Left ventricle myocardium superior (tissue), 1 donor: ENCODE data around the gene DNALI1. TPM values are rescaled to one million over a fixed set of nuclear protein-coding genes. Genes with fewer than 3 reads are reported as not detected.
"Not testable (repeated sequence)": the region's sequence is repeated elsewhere in the genome, so short reads cannot be mapped to it uniquely, and the experiment has no call there.

Source experiments
- ATAC-seq: fragments of 200-7000 bp; cut with Tn5 transposase; one replicate; pipeline ENCODE4 v1.9.1; 2020; ENCODE audit warnings: mild to moderate bottlenecking, moderate library complexity
- DNase-seq: peaks from one replicate; pipeline ENCODE4 v3.0.0-alpha.2; 2020
- intact Hi-C: fragments of 100-400 bp; cut with micrococcal nuclease; formaldehyde crosslinking; loops from one replicate; pipeline ENCODE4 v1.11.0; 2022
- total RNA-seq: library from RNA; stranded (reverse); fragmentation: NEBNext Ultra II Directional; extraction: Animal tissue kit (Norgen Biotek cat#: 25700); gene quantifications from one replicate; pipeline ENCODE4 v1.2.1, GENCODE V29; 2021
- donor health status: DM: no; HTN: yes; CAD: no; lungs with severe emphysema.

Gene DNALI1
- total RNA-seq, 1 donor from 2014 or later: 2.3 TPM

GRCh38 chr1:37549341-37549740 is 7.4 kb upstream of the DNALI1 start:
- ATAC-seq (no peak), DNase-seq (no peak)
- intact Hi-C loops: no loop called here

- DNase-seq (no peak), ATAC-seq (no peak)
- intact Hi-C loops: no loop called here
Measured at GRCh38 chr1:37553598-37553926, 3.2 kb upstream of the DNALI1 start.

- intact Hi-C loops: no loop called here
- DNase-seq (peak; percentile 88), ATAC-seq (peak; percentile 94)
Measured at GRCh38 chr1:37553927-37554808, 2.6 kb upstream of the DNALI1 start, which contains the start of gene SNIP1. Gene SNIP1, minus strand, starts transcription at chr1:37554293. Its CDS starts 64 bp downstream, at chr1:37554229.

- ATAC-seq (no peak), DNase-seq (no peak)
- intact Hi-C loops: no loop called here
Measured at GRCh38 chr1:37557402-37557801, 662 bp downstream of the DNALI1 start.

GRCh38 chr1:37558411-37558810 is 1.7 kb downstream of the DNALI1 start:
- intact Hi-C loops: no loop called here
- DNase-seq (no peak), ATAC-seq (no peak)

- no peak for ATAC-seq
- intact Hi-C loops: no loop called here
- DNase-seq: no peak
Measured at GRCh38 chr1:37559080-37559479, 2.3 kb downstream of the DNALI1 start.

- intact Hi-C loops, DNase-seq, ATAC-seq: not testable (repeated sequence)
Measured at GRCh38 chr1:37559957-37560379, 3.2 kb downstream of the DNALI1 start.

- ATAC-seq (no peak), DNase-seq (no peak)
- intact Hi-C loops: no loop called here
Measured at GRCh38 chr1:37560401-37561132, 3.8 kb downstream of the DNALI1 start.

- intact Hi-C loops: no loop called here
- ATAC-seq (no peak), DNase-seq (no peak)
Measured at GRCh38 chr1:37561133-37562132, 4.7 kb downstream of the DNALI1 start.

GRCh38 chr1:37562984-37563383 is 6.2 kb downstream of the DNALI1 start:
- intact Hi-C loops: no loop called here
- ATAC-seq: no peak
- DNase-seq: no peak

- intact Hi-C loops: no loop called here
- DNase-seq (no peak), ATAC-seq (no peak)
Measured at GRCh38 chr1:37564892-37565291, 8.2 kb downstream of the DNALI1 start.

GRCh38 chr1:37567023-37567422 is 10.3 kb downstream of the DNALI1 start:
- intact Hi-C loops: no loop called here
- ATAC-seq (no peak), DNase-seq (no peak)

- no peak for DNase-seq
Measured at GRCh38 chr1:37570528-37571334, 14.0 kb downstream of the DNALI1 start.

GRCh38 chr1:37574834-37575480 is 18.2 kb downstream of the DNALI1 start:
- ATAC-seq: no peak
- intact Hi-C loops: no loop called here
- no peak for DNase-seq

More at GRCh38 chr1:37570528-37571334, 14.0 kb downstream of the DNALI1 start:
- intact Hi-C loops: no loop called here
- ATAC-seq: no peak

- intact Hi-C loops: no loop called here
- ATAC-seq (no peak), DNase-seq (no peak)
Measured at GRCh38 chr1:37575692-37576091, 19.0 kb downstream of the DNALI1 start.

- intact Hi-C loops, ATAC-seq, DNase-seq: not testable (repeated sequence)
Measured at GRCh38 chr1:37584544-37584943, 27.8 kb downstream of the DNALI1 start.

- ATAC-seq (no peak), DNase-seq (no peak)
- intact Hi-C loops: no loop called here
Measured at GRCh38 chr1:37588939-37589338, 32.2 kb downstream of the DNALI1 start.

- DNase-seq (no peak), ATAC-seq (no peak)
- intact Hi-C loops: no loop called here
Measured at GRCh38 chr1:37593726-37594125, 37.0 kb downstream of the DNALI1 start.
